K562 (cell line): ENCODE data around the gene MLC1. TPM values are rescaled to one million over a fixed set of nuclear protein-coding genes. Genes with fewer than 3 reads are reported as not detected.

ENCODE experiments used
- ATAC-seq: fragments of 200-7000 bp; cut with Tn5 transposase; 3 replicates; pipeline ENCODE4 v1.9.1; 2020; ENCODE audit warnings: moderate library complexity
- BruUV-seq: library from RNA; stranded (reverse); fragments of 400-500 nt; replicated peaks from 2 replicates; lab custom pipeline; 2021; lab: Mats Ljungman, UMichigan
- CTCF ChIA-PET: fragments of 300-600 bp; formaldehyde crosslinking; extraction: SDS; loops from one replicate; lab custom pipeline; 2021; ENCODE audit warnings: low intra/inter-chr PET ratio; lab: Yijun Ruan, JAX
- POLR2A ChIA-PET: fragments of 300-600, 350-650 bp; sonication (Branson Sonifier 250); formaldehyde crosslinking; extraction: SDS; loops from one replicate; lab custom pipeline; 2021; ENCODE audit warnings: antibody characterized with exemption, inconsistent platforms; lab: Yijun Ruan, JAX
- DNase-seq, 4 experiments: peaks; one replicate each; pipeline versions ENCODE4 v3.0.0 to v3.0.0-alpha.2; 2011 to 2018; ENCODE audit warnings: low spot score in 3 of 4, mixed read lengths in 3 of 4; ENCODE audit errors: extremely low read depth in 1 of 4
- FAIRE-seq: peaks from 2 replicates; lab custom pipeline; 2011; peaks lifted over from hg19 to GRCh38; lab: Jason Lieb, UNC
- H2AFZ ChIP-seq: 2 replicates; pipeline ENCODE4 v1.6.0; 2011; ENCODE audit warnings: low read depth, low read length, control low read depth, inconsistent platforms
- H3K27ac ChIP-seq: fragments of 200-600 bp; 3 replicates; pipeline ENCODE4 v1.8.0; 2011; ENCODE audit warnings: low read depth, mild to moderate bottlenecking, control low read depth, inconsistent platforms, low read length, moderate library complexity, mixed read lengths; ENCODE audit errors: extremely low read depth
- H3K27me3 ChIP-seq, 2 experiments: fragments of 300-600 bp in 1 of 2; 2 replicates in 1 of 2; 3 replicates in 1 of 2; pipeline versions ENCODE4 v1.6.0 to v1.8.0; 2011; ENCODE audit warnings: inconsistent platforms in 2 of 2, low read length in 2 of 2, mild to moderate bottlenecking in 1 of 2, mixed read lengths in 1 of 2, moderate library complexity in 1 of 2; ENCODE audit not compliant: control insufficient read depth in 2 of 2, insufficient read depth in 2 of 2
- H3K36me3 ChIP-seq: fragments of 300-600 bp; 3 replicates; pipeline ENCODE4 v1.8.0; 2011; ENCODE audit warnings: mild to moderate bottlenecking, low read length, inconsistent platforms; ENCODE audit not compliant: control insufficient read depth, insufficient read depth
- H3K4me1 ChIP-seq, 2 experiments: fragments of 200-600 bp in 1 of 2; replicated peaks in 1 of 2; 2 replicates in 1 of 2; 3 replicates in 1 of 2; pipeline versions ENCODE4 v1.5.1 to v1.8.0; 2011; ENCODE audit warnings: inconsistent platforms in 2 of 2, low read length in 2 of 2, mild to moderate bottlenecking in 1 of 2, mixed read lengths in 1 of 2, moderate library complexity in 1 of 2; ENCODE audit not compliant: control insufficient read depth in 2 of 2, insufficient read depth in 2 of 2
- H3K4me2 ChIP-seq: 2 replicates; pipeline ENCODE4 v1.6.1; 2011; ENCODE audit warnings: low read length, control low read depth, inconsistent platforms, mixed read lengths; ENCODE audit not compliant: insufficient read depth
- H3K4me3 ChIP-seq: fragments of 200-600 bp; sonication (generic), shearing (Covaris generic); 2 replicates; pipeline ENCODE4 v1.5.1; 2016; ENCODE audit warnings: control low read depth, inconsistent platforms
- H3K79me2 ChIP-seq: fragments of 200-600 bp; 3 replicates; pipeline ENCODE4 v1.8.0; 2011; ENCODE audit warnings: low read length, inconsistent platforms; ENCODE audit not compliant: control insufficient read depth, insufficient read depth
- H3K9ac ChIP-seq, 2 experiments: 2 replicates each; pipeline versions ENCODE4 v1.6.0 to v1.6.1; 2011; ENCODE audit warnings: low read depth in 2 of 2, low read length in 2 of 2, control low read depth in 1 of 2, inconsistent platforms in 1 of 2, mild to moderate bottlenecking in 1 of 2, mixed read lengths in 1 of 2; ENCODE audit not compliant: insufficient read depth in 1 of 2
- H3K9me1 ChIP-seq: one replicate; pipeline ENCODE4 v1.6.0; 2011; ENCODE audit warnings: inconsistent platforms, mild to moderate bottlenecking, low read length, moderate library complexity; ENCODE audit not compliant: control insufficient read depth, insufficient read depth
- H3K9me3 ChIP-seq: replicated peaks from 2 replicates; pipeline ENCODE4 v1.5.1; 2011; ENCODE audit warnings: low read depth, low read length, inconsistent platforms; ENCODE audit not compliant: control insufficient read depth, insufficient read depth
- H4K20me1 ChIP-seq: replicated peaks from 2 replicates; pipeline ENCODE4 v1.6.1; 2011; ENCODE audit warnings: low read length, inconsistent platforms, mixed read lengths; ENCODE audit not compliant: control insufficient read depth, insufficient read depth
- PHB2 ChIP-seq: fragments of 450-650 bp; IDR thresholded peaks from 2 replicates; pipeline ENCODE4 v1.6.1; 2017; ENCODE audit warnings: low read depth
- U2AF1 ChIP-seq: fragments of 200-400 bp; formaldehyde crosslinking; optimal IDR thresholded peaks from 2 replicates; pipeline ENCODE3; 2017; ENCODE audit warnings: mild to moderate bottlenecking, low read depth, low read length, moderate library complexity
- YBX1 ChIP-seq: fragments of 450-650 bp; IDR thresholded peaks from 2 replicates; pipeline ENCODE4 v1.7.1; 2016; ENCODE audit warnings: mild to moderate bottlenecking
- WGBS: fragments of 100-300 bp; shearing (Covaris generic); methylation state at CpG from one replicate; pipeline ENCODE4 v1.1.6; 2016; ENCODE audit warnings: low coverage, mixed read lengths; ENCODE audit not compliant: insufficient coverage; ENCODE audit errors: missing lambda C conversion rate; 5-methylcytosine and 5-hydroxymethylcytosine counted together
- in situ Hi-C: fragments of 300-500 bp; cut with MboI; formaldehyde crosslinking; loops from 4 replicates; pipeline ENCODE4 v1.15.0; 2018; ENCODE audit warnings: inconsistent platforms, mixed read lengths
- intact Hi-C: fragments of 100-400 bp; cut with micrococcal nuclease; formaldehyde crosslinking; loops from 2 replicates; pipeline ENCODE4 v1.14.2; 2022
- polyA plus RNA-seq, 8 experiments: library from polyadenylated mRNA; depleted of rRNA in 4 of 8; stranded (reverse) in 5 of 8; unstranded in 3 of 8; fragments of >200 nt; fragmentation: Nextera tagmentation in 2 of 8; fragmentation: Illumina TruSeq in 1 of 8; extraction: Ambion mirVana in 2 of 8; extraction: Trizol in 1 of 8; gene quantifications; 2 replicates each; pipeline versions ENCODE4 v1.2.1 to v1.2.3, GENCODE V29; 2011 to 2014; ENCODE audit warnings: inconsistent platforms in 1 of 8, missing spikeins in 1 of 8
- total RNA-seq, 7 experiments: library from RNA; depleted of rRNA in 6 of 7; stranded (reverse); fragments of >200 nt in 6 of 7; fragmentation: Illumina TruSeq in 2 of 7; extraction: Trizol in 2 of 7; gene quantifications; 2 replicates each; pipeline versions ENCODE4 v1.2.1 to v1.2.3, GENCODE V29; 2011 to 2021; ENCODE audit warnings: low replicate concordance in 1 of 7
- TF ChIP-seq, protein P1 (sequence below): fragments of 200-800 bp; sonication (Bioruptor generic); IDR thresholded peaks from 2 replicates; pipeline ENCODE4 v1.6.1; 2017; ENCODE audit warnings: missing genetic modification characterization, missing compliant biosample characterization

The MLC1 gene
- total and polyA plus RNA-seq, 9 of the 15 experiments (the other 6 are each of a cell fraction or from before 2014, with no cell fraction given) = 0.06 to 0.98 (median 0.39) TPM

DNA sequence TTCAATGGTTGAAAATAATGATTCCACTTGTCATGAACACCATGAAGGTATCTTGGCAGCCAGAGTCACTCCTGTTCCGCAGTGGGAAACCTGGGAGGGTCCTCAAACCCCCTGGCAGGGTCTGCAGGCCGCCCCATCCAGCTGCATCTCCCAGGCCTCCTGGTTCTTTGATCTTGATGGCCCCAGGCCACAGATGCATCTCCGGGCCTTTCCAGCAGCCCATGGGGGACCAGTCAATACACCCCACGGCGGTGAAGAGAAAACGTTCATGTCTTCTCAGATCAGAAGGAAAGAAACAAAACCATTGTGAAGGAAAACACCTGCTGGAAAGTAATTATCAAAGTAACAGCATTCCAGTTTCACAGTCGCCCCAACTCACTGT lies 25.4 kb downstream of the MLC1 start:
- ATAC-seq (no peak), DNase-seq (no peak), FAIRE-seq (no peak)
- no peak for TF ChIP-seq PHB2
- no peak for TF ChIP-seq YBX1
- no peak for TF ChIP-seq U2AF1
- TF ChIP-seq, protein P1, sequence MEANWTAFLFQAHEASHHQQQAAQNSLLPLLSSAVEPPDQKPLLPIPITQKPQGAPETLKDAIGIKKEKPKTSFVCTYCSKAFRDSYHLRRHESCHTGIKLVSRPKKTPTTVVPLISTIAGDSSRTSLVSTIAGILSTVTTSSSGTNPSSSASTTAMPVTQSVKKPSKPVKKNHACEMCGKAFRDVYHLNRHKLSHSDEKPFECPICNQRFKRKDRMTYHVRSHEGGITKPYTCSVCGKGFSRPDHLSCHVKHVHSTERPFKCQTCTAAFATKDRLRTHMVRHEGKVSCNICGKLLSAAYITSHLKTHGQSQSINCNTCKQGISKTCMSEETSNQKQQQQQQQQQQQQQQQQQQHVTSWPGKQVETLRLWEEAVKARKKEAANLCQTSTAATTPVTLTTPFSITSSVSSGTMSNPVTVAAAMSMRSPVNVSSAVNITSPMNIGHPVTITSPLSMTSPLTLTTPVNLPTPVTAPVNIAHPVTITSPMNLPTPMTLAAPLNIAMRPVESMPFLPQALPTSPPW (CRISPR knock-in tag) = no peak
- intact Hi-C loops (no loop called here), in situ Hi-C loops (no loop called here)
- BruUV-seq = no TSS peak
- H3K9me1 ChIP-seq = no peaks in the 10 kb centered on the region
- H3K4me3 ChIP-seq = no peak overlapping the region
- H3K4me1 ChIP-seq = peaks cover 0 to 39% of the 10 kb centered on the region in 2 experiments; a peak in 4 of 5 replicates
- H3K9ac ChIP-seq = no peak overlapping the region
- no peak overlapping the region for H2AFZ ChIP-seq
- no peaks in the 10 kb centered on the region for H3K79me2 ChIP-seq
- POLR2A ChIA-PET = interaction anchor here (0.7 to 1.1 kb wide), 2 partner anchors 9 to 93 kb away, joined by 3 read pairs; no protein-coding TSS in a partner anchor
- H3K36me3 ChIP-seq = no peaks in the 10 kb centered on the region
- WGBS = 61% methylated on average over 7 of the region's 7 CpGs
- no peak overlapping the region for H3K4me2 ChIP-seq
- CTCF ChIA-PET = no interaction called here
- H3K27ac ChIP-seq = no peak overlapping the region
- no peaks in the 10 kb centered on the region for H4K20me1 ChIP-seq
- H3K27me3 ChIP-seq = peaks cover 5 to 9% of the 10 kb centered on the region in 2 experiments; a peak in 2 of 5 replicates
- no peaks in the 10 kb centered on the region for H3K9me3 ChIP-seq
